IPS DF 6.9 (cell line): ENCODE measurements around the gene KIF26A.

Experiments
- DNase-seq: peaks from one replicate; pipeline ENCODE4 v3.0.0-alpha.2; 2013; ENCODE audit warnings: low read depth, low spot score
- H3K27ac ChIP-seq: one replicate; pipeline ENCODE4 v1.5.1; 2013; ENCODE audit warnings: low read length, control low read depth
- H3K27me3 ChIP-seq: 2 replicates; pipeline ENCODE4 v1.6.1; 2013; ENCODE audit warnings: mild to moderate bottlenecking, low read length; ENCODE audit not compliant: control insufficient read depth, insufficient read depth
- H3K36me3 ChIP-seq: 2 replicates; pipeline ENCODE4 v1.6.1; 2013; ENCODE audit warnings: low read length; ENCODE audit not compliant: control insufficient read depth, insufficient read depth
- H3K4me1 ChIP-seq: 2 replicates; pipeline ENCODE4 v1.6.1; 2013; ENCODE audit warnings: low read length; ENCODE audit not compliant: control insufficient read depth, insufficient read depth
- H3K4me3 ChIP-seq: 2 replicates; pipeline ENCODE4 v1.5.1; 2013; ENCODE audit warnings: mild to moderate bottlenecking, low read length
- H3K9me3 ChIP-seq: 2 replicates; pipeline ENCODE4 v1.6.1; 2013; ENCODE audit warnings: low read length, inconsistent platforms; ENCODE audit not compliant: control insufficient read depth, insufficient read depth
- WGBS: extraction: QIAGEN DNeasy Blood & Tissue Kit; methylation state at CpG from one replicate; pipeline ENCODE4 v1.1.7; 2013; ENCODE audit warnings: mixed read lengths, missing lambda C conversion rate; ENCODE audit not compliant: insufficient read length, insufficient coverage; 5-methylcytosine and 5-hydroxymethylcytosine counted together

The KIF26A gene

GRCh38 chr14:104212206-104213095 is 74.1 kb downstream of the KIF26A start:
- WGBS = no CpG with 5 or more reads among the region's 27 CpGs
- no peaks in the 10 kb centered on the region for H3K36me3 ChIP-seq
- no peaks in the 10 kb centered on the region for H3K9me3 ChIP-seq
- no peak for DNase-seq
- no peak overlapping the region for H3K27ac ChIP-seq
- no peaks in the 10 kb centered on the region for H3K27me3 ChIP-seq
- no peaks in the 10 kb centered on the region for H3K4me1 ChIP-seq
- no peak overlapping the region for H3K4me3 ChIP-seq

- H3K9me3 ChIP-seq = no peaks in the 10 kb centered on the region
- WGBS = no CpG with 5 or more reads among the region's 30 CpGs
- DNase-seq = no peak
- H3K27me3 ChIP-seq = no peaks in the 10 kb centered on the region
- no peaks in the 10 kb centered on the region for H3K4me1 ChIP-seq
- H3K36me3 ChIP-seq = no peaks in the 10 kb centered on the region
- H3K27ac ChIP-seq = no peak overlapping the region
- no peak overlapping the region for H3K4me3 ChIP-seq
These were observed 75.1 kb downstream of the KIF26A start for GRCh38 chr14:104213301-104214034.

DNA sequence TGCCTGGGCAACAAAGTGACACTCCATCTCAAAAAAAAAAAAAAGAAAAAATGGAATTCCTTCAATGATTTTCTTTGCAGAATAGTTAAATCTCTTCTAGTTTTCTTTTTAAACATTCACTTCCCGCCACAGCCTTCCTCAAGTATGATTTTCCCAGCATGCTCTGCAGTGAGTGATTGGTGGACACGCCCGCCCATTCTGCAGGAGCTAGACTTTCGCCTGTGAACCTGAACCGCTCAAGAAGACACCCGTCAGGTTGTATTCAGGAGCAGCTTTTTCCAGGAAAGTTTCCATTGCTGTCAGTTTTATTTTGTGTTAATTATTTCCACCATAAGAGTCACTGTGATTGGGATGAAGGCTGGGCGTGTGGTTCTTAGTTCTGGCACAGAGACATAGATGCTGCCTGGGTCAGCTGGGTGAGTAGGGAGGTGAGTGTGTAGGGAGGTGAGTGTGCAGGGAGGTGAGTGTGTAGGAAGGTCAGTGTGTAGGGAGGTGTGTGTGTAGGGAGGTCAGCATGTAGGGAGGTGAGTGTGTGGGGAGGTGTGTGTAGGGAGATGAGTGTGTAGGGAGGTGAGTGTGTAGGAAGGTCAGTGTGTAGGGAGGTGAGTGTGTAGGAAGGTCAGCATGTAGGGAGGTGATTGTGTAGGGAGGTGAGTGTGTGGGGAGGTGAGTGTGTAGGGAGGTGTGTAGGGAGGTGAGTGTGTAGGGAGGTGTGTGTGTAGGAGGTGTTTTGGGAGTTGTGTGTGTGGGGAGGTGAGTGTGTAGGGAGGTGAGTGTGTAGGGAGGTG is 76.2 kb downstream of the KIF26A start:
- 0 out of 2 replicates have a peak, but pooled peaks cover 1% of the 10 kb centered on the region for H3K4me1 ChIP-seq
- H3K36me3 ChIP-seq = no peaks in the 10 kb centered on the region
- H3K27me3 ChIP-seq = no peaks in the 10 kb centered on the region
- H3K4me3 ChIP-seq = no peak overlapping the region
- H3K27ac ChIP-seq = no peak overlapping the region
- no CpG with 5 or more reads among the region's 7 CpGs for WGBS
- DNase-seq = no peak
- H3K9me3 ChIP-seq = no peaks in the 10 kb centered on the region

GRCh38 chr14:104215706-104216334 is 77.4 kb downstream of the KIF26A start:
- H3K9me3 ChIP-seq = no peaks in the 10 kb centered on the region
- H3K27ac ChIP-seq = no peak overlapping the region
- no peaks in the 10 kb centered on the region for H3K27me3 ChIP-seq
- no peak for DNase-seq
- 100% methylated on average over 1 of the region's 21 CpGs for WGBS
- H3K4me3 ChIP-seq = no peak overlapping the region
- 0 out of 2 replicates have a peak, but pooled peaks cover 1% of the 10 kb centered on the region for H3K4me1 ChIP-seq
- H3K36me3 ChIP-seq = no peaks in the 10 kb centered on the region

GRCh38 chr14:104216457-104216856 is 78.1 kb downstream of the KIF26A start:
- no peak overlapping the region for H3K27ac ChIP-seq
- no peak overlapping the region for H3K4me3 ChIP-seq
- DNase-seq = no peak
- H3K36me3 ChIP-seq = no peaks in the 10 kb centered on the region
- H3K9me3 ChIP-seq = no peaks in the 10 kb centered on the region
- no CpG with 5 or more reads among the region's 14 CpGs for WGBS
- 0 out of 2 replicates have a peak, but pooled peaks cover 1% of the 10 kb centered on the region for H3K4me1 ChIP-seq
- H3K27me3 ChIP-seq = no peaks in the 10 kb centered on the region

DNA sequence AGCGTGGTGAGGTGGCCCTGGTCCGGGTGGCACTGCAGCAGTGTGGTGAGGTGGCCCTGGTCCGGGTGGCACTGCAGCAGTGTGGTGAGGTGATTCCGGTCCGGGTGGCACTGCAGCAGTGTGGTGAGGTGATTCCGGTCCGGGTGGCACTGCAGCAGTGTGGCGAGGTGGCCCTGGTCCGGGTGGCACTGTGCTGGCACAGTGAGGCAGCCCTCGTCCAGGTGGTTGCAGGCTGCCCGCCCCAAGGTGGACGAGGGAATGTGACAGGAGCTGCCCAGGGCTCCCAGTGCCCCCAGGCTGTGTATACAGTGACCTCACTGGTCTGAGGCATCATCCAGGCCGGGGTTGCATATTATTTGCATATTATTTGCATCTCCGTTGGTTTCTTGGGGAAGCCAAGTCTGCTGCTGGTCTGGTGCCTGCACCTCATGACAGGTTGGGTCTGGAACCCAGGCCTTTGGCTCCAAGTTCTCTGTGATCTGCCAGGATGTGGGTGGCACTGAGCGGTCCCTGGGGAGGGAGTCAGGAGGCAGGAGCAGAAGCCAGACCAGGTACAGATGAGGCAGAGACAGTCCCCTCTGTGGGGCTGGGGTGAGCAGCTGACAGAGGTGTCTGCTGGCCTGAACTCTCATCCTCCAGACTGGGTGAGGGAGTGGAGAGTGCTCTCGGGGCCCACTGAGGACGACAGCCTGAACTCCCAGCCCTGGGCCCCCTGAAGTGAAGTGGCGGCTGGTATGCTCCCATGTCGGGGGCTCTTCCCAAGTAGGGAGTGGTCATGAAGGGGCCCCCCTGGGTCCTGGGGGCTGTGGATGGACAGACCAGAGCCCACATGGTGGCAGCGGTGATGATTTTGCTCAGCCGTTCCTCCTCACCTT is 79.3 kb downstream of the KIF26A start:
- H3K9me3 ChIP-seq = no peaks in the 10 kb centered on the region
- WGBS = no CpG with 5 or more reads among the region's 21 CpGs
- H3K27me3 ChIP-seq = no peaks in the 10 kb centered on the region

DNA sequence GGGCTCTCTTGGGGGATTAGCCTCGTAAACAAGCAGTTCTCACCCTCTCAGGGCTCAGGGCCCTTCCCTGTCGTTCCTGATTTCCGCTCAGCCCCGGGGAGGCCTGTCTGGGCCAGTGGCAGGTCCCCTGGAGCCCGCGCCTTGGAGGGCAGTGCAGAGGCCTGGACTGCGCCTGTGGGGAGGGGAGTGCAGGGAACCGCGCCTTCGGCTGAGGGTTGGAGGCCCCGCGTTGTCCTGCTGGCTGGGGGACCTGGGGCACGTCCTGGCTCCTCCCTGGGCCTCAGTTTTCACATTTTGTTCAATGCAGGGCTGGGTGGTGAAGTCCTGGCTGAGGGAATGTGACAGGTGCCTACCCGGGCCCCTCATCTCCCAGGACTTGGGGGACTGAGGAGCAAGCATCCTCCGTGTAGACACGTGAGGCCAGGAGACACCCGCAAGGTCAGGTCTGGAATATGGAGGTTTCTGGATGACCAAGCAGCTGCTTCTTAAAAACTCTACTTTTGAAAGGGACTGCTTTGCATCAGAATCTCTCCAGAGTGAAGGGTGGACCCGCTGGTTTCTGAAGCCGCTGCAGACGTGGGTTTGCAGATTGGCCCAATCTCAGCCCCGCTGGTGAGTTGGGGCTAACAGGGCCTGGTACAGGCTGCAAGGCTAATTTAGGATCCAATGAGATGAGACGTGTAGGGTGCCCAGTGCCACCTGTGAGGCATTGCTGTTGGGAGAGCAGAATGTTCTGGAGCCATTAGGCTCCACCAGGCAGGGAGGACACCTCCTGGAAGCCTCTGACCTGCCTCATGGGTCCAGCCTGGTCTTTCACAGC is 80.2 kb downstream of the KIF26A start:
- no CpG with 5 or more reads among the region's 22 CpGs for WGBS
- Histone ChIP-seq H3K27me3 (no peaks in the 10 kb centered on the region), H3K36me3 (no peaks in the 10 kb centered on the region), H3K4me1 (peaks cover 3% of the 10 kb centered on the region), H3K27ac (no peak overlapping the region), H3K4me3 (no peak overlapping the region), H3K9me3 (no peaks in the 10 kb centered on the region)
- DNase-seq = no peak

More for the DNA sequence above, 79.3 kb downstream of the KIF26A start:
- DNase-seq = no peak
- no peak overlapping the region for H3K27ac ChIP-seq
- no peak overlapping the region for H3K4me3 ChIP-seq
- no peaks in the 10 kb centered on the region for H3K36me3 ChIP-seq
- 0 out of 2 replicates have a peak, but pooled peaks cover 1% of the 10 kb centered on the region for H3K4me1 ChIP-seq

GRCh38 chr14:104219731-104220214 is 81.4 kb downstream of the KIF26A start:
- no peak overlapping the region for H3K4me3 ChIP-seq
- H3K9me3 ChIP-seq = no peaks in the 10 kb centered on the region
- no CpG with 5 or more reads among the region's 22 CpGs for WGBS
- no peak overlapping the region for H3K27ac ChIP-seq
- H3K27me3 ChIP-seq = no peaks in the 10 kb centered on the region
- H3K4me1 ChIP-seq = peaks cover 6% of the 10 kb centered on the region
- no peak for DNase-seq
- H3K36me3 ChIP-seq = no peaks in the 10 kb centered on the region
